ENCODE data around the gene FHIP1B.

GRCh38 chr11:6214530-6214929 lies 19.9 kb downstream of the FHIP1B start:
- TF ChIP-seq YY1 (IDR thresholded peaks at IDR 0.05; ENCODE audit: insufficient read depth, insufficient read length) (no peak), SUZ12 (IDR thresholded peaks at IDR 0.05; ENCODE audit: extremely low read depth, insufficient read depth, insufficient read length) (no peak)
